ENCODE results near the gene MAST2.
"Not testable (repeated sequence)": the region's sequence is repeated elsewhere in the genome, so short reads cannot be mapped to it uniquely, and the experiment has no call there.

The MAST2 gene

DNA sequence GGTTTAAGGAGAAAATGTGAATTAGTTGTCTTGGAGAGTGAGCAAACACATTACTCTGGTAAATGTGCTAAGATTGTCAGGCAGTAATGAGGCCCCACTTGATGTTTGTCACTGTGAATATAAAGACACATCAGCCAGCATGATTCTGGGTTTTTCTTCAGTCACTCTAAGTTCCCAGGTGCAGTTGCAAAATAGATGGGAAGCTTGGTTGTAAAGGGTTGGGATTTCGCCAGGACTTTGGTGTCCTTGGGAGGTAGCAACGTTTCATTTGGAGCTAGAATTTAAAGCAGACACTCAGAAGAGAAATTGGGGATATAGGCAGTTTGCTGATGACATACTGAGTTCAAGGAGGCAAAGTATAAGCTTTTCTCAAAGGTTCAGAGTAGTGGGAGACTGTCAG, 154.3 kb downstream of the MAST2 start:
- Histone ChIP-seq H4K12ac (ENCODE audit: low read depth, low read length) (no peak overlapping the region), H3K4me2 (ENCODE audit: low read length) (no peak overlapping the region), H3K14ac (ENCODE audit: low read length) (no peak overlapping the region), H3K4ac (ENCODE audit: low read depth, low read length) (no peak overlapping the region), H3K36me3 (ENCODE audit: control insufficient read depth in 1 of 2, insufficient read depth in 2 of 2, low read length in 2 of 2) (peaks cover 0 to 5% of the 10 kb centered on the region in 2 experiments), H3K4me3 (ENCODE audit: low read depth, low read length) (no peak overlapping the region), H3K23ac (ENCODE audit: low read length) (no peak overlapping the region), H2AFZ (ENCODE audit: insufficient read depth, low read length, poor library complexity) (no peak overlapping the region), H2BK120ac (ENCODE audit: insufficient read depth, low read length, poor library complexity) (no peak overlapping the region), H2AK5ac (ENCODE audit: low read length) (no peak overlapping the region), H2BK5ac (ENCODE audit: low read depth, low read length, poor library complexity) (no peak overlapping the region), H4K91ac (ENCODE audit: low read depth, low read length) (no peak overlapping the region), H3K79me2 (ENCODE audit: control insufficient read depth, insufficient read depth, low read length, poor library complexity) (no peaks in the 10 kb centered on the region), H3K9me3 (ENCODE audit: insufficient read depth, low read depth, low read length) (no peaks in the 10 kb centered on the region), H4K8ac (ENCODE audit: low read depth, low read length) (no peak overlapping the region), H3K9ac (ENCODE audit: low read length) (no peak overlapping the region), H3K79me1 (ENCODE audit: low read length) (no peaks in the 10 kb centered on the region), H2BK12ac (ENCODE audit: low read length) (no peak overlapping the region), H3K18ac (ENCODE audit: low read length) (no peak overlapping the region), H3K27ac (ENCODE audit: low read depth, low read length) (no peak overlapping the region), H3K4me1 (ENCODE audit: control insufficient read depth in 1 of 2, insufficient read depth in 2 of 2, low read length in 2 of 2) (peaks cover 6% of the 10 kb centered on the region in 2 experiments), H3K27me3 (ENCODE audit: insufficient read depth, low read length) (no peaks in the 10 kb centered on the region)
- WGBS (ENCODE audit: extremely low coverage, insufficient coverage, insufficient read length): no CpG with 5 or more reads among the region's 2 CpGs
- DNase-seq: no peak

DNA sequence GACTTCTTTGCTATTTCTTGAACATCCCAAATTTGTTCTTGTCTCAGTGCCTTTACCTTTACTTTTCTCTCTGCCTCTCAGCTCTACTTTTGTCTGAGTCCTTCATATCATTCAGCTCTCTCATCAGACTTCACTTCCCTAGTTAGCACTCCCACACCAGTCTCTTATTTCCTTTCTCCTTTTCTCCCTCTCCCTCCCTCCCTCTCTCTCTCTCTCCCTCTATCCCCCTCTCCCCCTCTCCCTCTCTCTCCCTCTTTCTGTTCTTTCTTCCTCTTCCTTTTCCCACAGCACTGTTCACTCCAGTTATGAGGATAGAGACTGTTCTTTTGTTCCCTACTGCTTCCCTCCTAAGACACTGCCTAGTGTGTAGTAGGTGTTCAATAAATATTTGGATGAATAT, 154.9 kb downstream of the MAST2 start:
- no peaks in the 10 kb centered on the region for H3K79me2 ChIP-seq (ENCODE audit: control insufficient read depth, insufficient read depth, low read length, poor library complexity)
- no peak overlapping the region for H2BK12ac ChIP-seq (ENCODE audit: low read length)
- no peak for DNase-seq
- H2BK120ac ChIP-seq (ENCODE audit: insufficient read depth, low read length, poor library complexity): no peak overlapping the region
- H3K27ac ChIP-seq (ENCODE audit: low read depth, low read length): no peak overlapping the region
- H4K91ac ChIP-seq (ENCODE audit: low read depth, low read length): no peak overlapping the region
- H2AK5ac ChIP-seq (ENCODE audit: low read length): no peak overlapping the region
- H3K23ac ChIP-seq (ENCODE audit: low read length): no peak overlapping the region
- no peak overlapping the region for H3K18ac ChIP-seq (ENCODE audit: low read length)
- H4K12ac ChIP-seq (ENCODE audit: low read depth, low read length): no peak overlapping the region
- no peaks in the 10 kb centered on the region for H3K79me1 ChIP-seq (ENCODE audit: low read length)
- peaks cover 0 to 5% of the 10 kb centered on the region in 2 experiments for H3K36me3 ChIP-seq (ENCODE audit: control insufficient read depth in 1 of 2, insufficient read depth in 2 of 2, low read length in 2 of 2)
- H3K14ac ChIP-seq (ENCODE audit: low read length): no peak overlapping the region
- H3K4me2 ChIP-seq (ENCODE audit: low read length): no peak overlapping the region
- H4K8ac ChIP-seq (ENCODE audit: low read depth, low read length): no peak overlapping the region
- no peak overlapping the region for H3K9ac ChIP-seq (ENCODE audit: low read length)
- no peak overlapping the region for H2BK5ac ChIP-seq (ENCODE audit: low read depth, low read length, poor library complexity)
- no peak overlapping the region for H3K4me3 ChIP-seq (ENCODE audit: low read depth, low read length)
- H2AFZ ChIP-seq (ENCODE audit: insufficient read depth, low read length, poor library complexity): no peak overlapping the region
- H3K4me1 ChIP-seq (ENCODE audit: control insufficient read depth in 1 of 2, insufficient read depth in 2 of 2, low read length in 2 of 2): peaks cover 6% of the 10 kb centered on the region in 2 experiments
- no peak overlapping the region for H3K4ac ChIP-seq (ENCODE audit: low read depth, low read length)
- no peaks in the 10 kb centered on the region for H3K9me3 ChIP-seq (ENCODE audit: insufficient read depth, low read depth, low read length)
- no peaks in the 10 kb centered on the region for H3K27me3 ChIP-seq (ENCODE audit: insufficient read depth, low read length)

DNA sequence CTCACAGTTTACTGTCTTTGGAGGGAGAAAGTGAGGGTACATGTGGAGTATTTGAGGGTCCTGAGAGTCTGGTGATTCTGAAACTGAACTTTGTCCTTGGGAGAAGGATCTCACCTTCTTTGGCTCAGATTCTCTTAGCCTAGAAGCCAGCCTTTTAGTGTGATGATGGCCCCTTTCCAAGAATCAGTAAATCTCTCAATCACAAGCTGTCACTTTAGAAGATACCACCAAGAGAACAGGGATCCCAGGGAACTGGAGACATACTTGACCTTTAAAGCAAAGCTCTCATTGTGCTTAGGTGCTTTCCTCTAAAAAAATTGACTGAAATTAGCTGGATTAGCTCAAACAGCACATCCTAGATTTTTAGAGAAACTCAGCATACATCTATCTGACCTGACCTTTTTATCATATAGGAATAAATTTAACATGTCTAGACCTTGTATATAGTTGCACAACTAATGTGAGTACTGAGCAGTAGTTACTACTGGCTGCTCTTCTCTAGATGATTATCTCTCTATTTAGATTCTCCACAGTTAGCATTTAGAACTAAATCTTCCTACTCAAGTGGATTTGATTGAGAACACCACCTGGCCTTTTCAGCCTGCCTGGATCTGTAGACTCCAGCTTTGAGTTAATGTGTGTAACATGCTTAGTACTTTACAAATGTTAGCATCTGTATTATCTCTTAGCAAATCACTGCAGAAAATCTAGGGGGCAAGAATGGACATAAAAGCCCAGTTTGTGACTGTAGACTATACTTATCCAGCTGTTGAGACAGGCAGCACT, 157.7 kb downstream of the MAST2 start:
- Histone ChIP-seq H3K9ac (ENCODE audit: low read length) (no peak overlapping the region), H3K14ac (ENCODE audit: low read length) (no peak overlapping the region), H2BK5ac (ENCODE audit: low read depth, low read length, poor library complexity) (no peak overlapping the region), H2BK12ac (ENCODE audit: low read length) (no peak overlapping the region), H3K79me1 (ENCODE audit: low read length) (no peaks in the 10 kb centered on the region), H3K79me2 (ENCODE audit: control insufficient read depth, insufficient read depth, low read length, poor library complexity) (no peaks in the 10 kb centered on the region), H2AK5ac (ENCODE audit: low read length) (no peak overlapping the region), H3K27me3 (ENCODE audit: insufficient read depth, low read length) (no peaks in the 10 kb centered on the region), H2AFZ (ENCODE audit: insufficient read depth, low read length, poor library complexity) (no peak overlapping the region), H3K18ac (ENCODE audit: low read length) (no peak overlapping the region), H4K91ac (ENCODE audit: low read depth, low read length) (no peak overlapping the region), H3K9me3 (ENCODE audit: insufficient read depth, low read depth, low read length) (no peaks in the 10 kb centered on the region), H4K12ac (ENCODE audit: low read depth, low read length) (no peak overlapping the region), H3K4me2 (ENCODE audit: low read length) (no peak overlapping the region), H3K23ac (ENCODE audit: low read length) (no peak overlapping the region), H3K4me3 (ENCODE audit: low read depth, low read length) (no peak overlapping the region), H3K36me3 (ENCODE audit: control insufficient read depth in 1 of 2, insufficient read depth in 2 of 2, low read length in 2 of 2) (peaks cover 0 to 5% of the 10 kb centered on the region in 2 experiments), H2BK120ac (ENCODE audit: insufficient read depth, low read length, poor library complexity) (no peak overlapping the region), H4K8ac (ENCODE audit: low read depth, low read length) (no peak overlapping the region), H3K4me1 (ENCODE audit: control insufficient read depth in 1 of 2, insufficient read depth in 2 of 2, low read length in 2 of 2) (peaks cover 0 to 1% of the 10 kb centered on the region in 2 experiments), H3K27ac (ENCODE audit: low read depth, low read length) (no peak overlapping the region), H3K4ac (ENCODE audit: low read depth, low read length) (no peak overlapping the region)
- DNase-seq: no peak

DNA sequence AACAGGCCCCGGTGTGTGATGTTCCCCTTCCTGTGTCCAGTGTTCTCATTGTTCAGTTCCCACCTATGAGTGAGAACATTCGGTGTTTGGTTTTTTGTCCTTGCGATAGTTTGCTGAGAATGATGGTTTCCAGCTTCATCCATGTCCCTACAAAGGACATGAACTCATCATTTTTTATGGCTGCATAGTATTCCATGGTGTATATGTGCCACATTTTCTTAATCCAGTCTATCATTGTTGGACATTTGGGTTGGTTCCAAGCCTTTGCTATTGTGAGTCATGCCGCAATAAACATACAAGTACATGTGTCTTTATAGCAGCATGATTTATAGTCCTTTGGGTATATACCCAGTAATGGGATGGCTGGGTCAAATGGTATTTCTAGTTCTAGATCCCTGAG, 158.5 kb downstream of the MAST2 start:
- not testable (repeated sequence) for H3K4ac ChIP-seq (ENCODE audit: low read depth, low read length); H3K23ac ChIP-seq (ENCODE audit: low read length); H2BK12ac ChIP-seq (ENCODE audit: low read length); H3K18ac ChIP-seq (ENCODE audit: low read length); H3K27ac ChIP-seq (ENCODE audit: low read depth, low read length); H2BK120ac ChIP-seq (ENCODE audit: insufficient read depth, low read length, poor library complexity); H4K91ac ChIP-seq (ENCODE audit: low read depth, low read length); DNase-seq; H3K79me2 ChIP-seq (ENCODE audit: control insufficient read depth, insufficient read depth, low read length, poor library complexity); H3K27me3 ChIP-seq (ENCODE audit: insufficient read depth, low read length); H4K12ac ChIP-seq (ENCODE audit: low read depth, low read length); H3K9me3 ChIP-seq (ENCODE audit: insufficient read depth, low read depth, low read length); H3K79me1 ChIP-seq (ENCODE audit: low read length); H2AK5ac ChIP-seq (ENCODE audit: low read length); H2AFZ ChIP-seq (ENCODE audit: insufficient read depth, low read length, poor library complexity); H3K9ac ChIP-seq (ENCODE audit: low read length); H3K4me3 ChIP-seq (ENCODE audit: low read depth, low read length); H3K4me2 ChIP-seq (ENCODE audit: low read length); H3K4me1 ChIP-seq (ENCODE audit: control insufficient read depth in 1 of 2, insufficient read depth in 2 of 2, low read length in 2 of 2); H3K14ac ChIP-seq (ENCODE audit: low read length); H2BK5ac ChIP-seq (ENCODE audit: low read depth, low read length, poor library complexity); H4K8ac ChIP-seq (ENCODE audit: low read depth, low read length); H3K36me3 ChIP-seq (ENCODE audit: control insufficient read depth in 1 of 2, insufficient read depth in 2 of 2, low read length in 2 of 2)
- no CpG with 5 or more reads among the region's 4 CpGs for WGBS (ENCODE audit: extremely low coverage, insufficient coverage, insufficient read length)
